Astrocyte (in vitro differentiated cells and primary cell): ENCODE data around the gene NTRK3. TPM values are rescaled to one million over a fixed set of nuclear protein-coding genes. Genes with fewer than 3 reads are reported as not detected.

Experiments used
- DNase-seq: peaks from one replicate; pipeline ENCODE4 v3.0.0-alpha.2; 2010; ENCODE audit warnings: low read depth
- FAIRE-seq: peaks from 2 replicates; lab custom pipeline; 2011; peaks lifted over from hg19 to GRCh38; lab: Jason Lieb, UNC
- H2AFZ ChIP-seq: 2 replicates; pipeline ENCODE4 v1.6.0; 2012; ENCODE audit warnings: low read depth, low read length, inconsistent platforms
- H3K27ac ChIP-seq: 2 replicates; pipeline ENCODE4 v1.5.1; 2011; ENCODE audit warnings: low read depth, low read length, inconsistent platforms
- H3K27me3 ChIP-seq: 2 replicates; pipeline ENCODE4 v1.6.0; 2011; ENCODE audit warnings: low read length, inconsistent platforms; ENCODE audit not compliant: insufficient read depth
- H3K36me3 ChIP-seq: 2 replicates; pipeline ENCODE4 v1.5.1; 2011; ENCODE audit warnings: low read length, inconsistent platforms; ENCODE audit not compliant: insufficient read depth
- H3K4me1 ChIP-seq: 2 replicates; pipeline ENCODE4 v1.5.1; 2011; ENCODE audit warnings: low read length, inconsistent platforms; ENCODE audit not compliant: insufficient read depth
- H3K4me2 ChIP-seq: 2 replicates; pipeline ENCODE4 v1.6.0; 2012; ENCODE audit warnings: low read length, inconsistent platforms
- H3K4me3 ChIP-seq: 2 replicates; pipeline ENCODE4 v1.5.1; 2011; ENCODE audit warnings: low read depth, mild to moderate bottlenecking, low read length, inconsistent platforms; ENCODE audit not compliant: insufficient read depth
- H3K79me2 ChIP-seq: 2 replicates; pipeline ENCODE4 v1.6.0; 2012; ENCODE audit warnings: mild to moderate bottlenecking, low read length, inconsistent platforms; ENCODE audit not compliant: insufficient read depth
- H3K9ac ChIP-seq: 2 replicates; pipeline ENCODE4 v1.6.0; 2012; ENCODE audit warnings: mild to moderate bottlenecking, low read length, inconsistent platforms
- H3K9me3 ChIP-seq: 2 replicates; pipeline ENCODE4 v1.5.1; 2012; ENCODE audit warnings: low read depth, mild to moderate bottlenecking, low read length, inconsistent platforms; ENCODE audit not compliant: insufficient read depth
- H4K20me1 ChIP-seq: 2 replicates; pipeline ENCODE4 v1.6.0; 2012; ENCODE audit warnings: low read length, inconsistent platforms; ENCODE audit not compliant: insufficient read depth
- H3K27ac Mint-ChIP-seq: one replicate; pipeline ENCODE4 v1.8.0; 2021; ENCODE audit warnings: mild to moderate bottlenecking, mixed read lengths; ENCODE audit not compliant: unreplicated experiment
- H3K27me3 Mint-ChIP-seq: one replicate; pipeline ENCODE4 v1.8.0; 2021; ENCODE audit warnings: low read depth, mixed read lengths; ENCODE audit not compliant: unreplicated experiment
- H3K36me3 Mint-ChIP-seq: one replicate; pipeline ENCODE4 v1.8.0; 2021; ENCODE audit warnings: low read depth, mixed read lengths; ENCODE audit not compliant: unreplicated experiment
- H3K4me1 Mint-ChIP-seq: one replicate; pipeline ENCODE4 v1.8.0; 2021; ENCODE audit warnings: low read depth, mixed read lengths; ENCODE audit not compliant: unreplicated experiment
- H3K4me3 Mint-ChIP-seq: one replicate; pipeline ENCODE4 v1.8.0; 2021; ENCODE audit warnings: mild to moderate bottlenecking, moderate library complexity, mixed read lengths; ENCODE audit not compliant: unreplicated experiment
- H3K9me3 Mint-ChIP-seq: one replicate; pipeline ENCODE4 v1.8.0; 2021; ENCODE audit warnings: mild to moderate bottlenecking, mixed read lengths; ENCODE audit not compliant: unreplicated experiment
- EZH2 ChIP-seq: IDR thresholded peaks from 2 replicates; pipeline ENCODE4 v1.6.1; 2012; ENCODE audit warnings: mild to moderate bottlenecking, low read length, inconsistent platforms; ENCODE audit not compliant: insufficient read depth
- total RNA-seq: library from RNA; stranded (reverse); gene quantifications from 2 replicates; pipeline ENCODE4 v1.2.1, GENCODE V29; 2021
- TF ChIP-seq, protein P1 (sequence below): IDR thresholded peaks from 2 replicates; pipeline ENCODE4 v1.5.1; 2011; ENCODE audit warnings: low read depth, mild to moderate bottlenecking, inconsistent platforms, low read length, moderate library complexity; ENCODE audit not compliant: insufficient read depth

The NTRK3 gene
- total RNA-seq, 1 donor from 2014 or later = 12.9 TPM

DNA sequence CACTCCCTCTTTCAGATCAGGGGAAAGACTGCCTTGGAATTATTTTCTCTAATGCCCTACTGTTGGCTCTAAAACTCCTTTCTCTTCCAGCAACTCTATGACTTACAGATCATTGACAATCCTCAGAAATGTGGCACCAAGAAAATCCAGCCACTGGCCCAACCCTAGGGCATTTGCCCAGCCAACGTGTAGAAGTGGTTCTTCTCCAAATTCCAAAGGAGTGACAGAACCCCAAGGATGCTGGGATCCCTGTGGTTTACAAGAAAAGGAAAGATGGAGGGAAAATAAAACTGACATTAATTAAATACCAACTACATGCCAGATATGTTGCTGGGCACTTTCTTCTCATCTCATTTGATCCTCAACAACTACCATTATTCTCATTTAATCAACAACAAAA is 216.0 kb downstream of the NTRK3 start:
- Mint-ChIP-seq H3K9me3 (no peaks in the 10 kb centered on the region), H3K4me1 (no peaks in the 10 kb centered on the region), H3K4me3 (no peak overlapping the region), H3K27ac (no peak overlapping the region), H3K27me3 (peaks cover 32% of the 10 kb centered on the region), H3K36me3 (no peaks in the 10 kb centered on the region)
- no peak overlapping the region for H3K4me2 ChIP-seq
- H3K4me3 ChIP-seq = no peak overlapping the region
- H2AFZ ChIP-seq = no peak overlapping the region
- DNase-seq = no peak
- H4K20me1 ChIP-seq = no peaks in the 10 kb centered on the region
- no peak for FAIRE-seq
- no peaks in the 10 kb centered on the region for H3K79me2 ChIP-seq
- no peak overlapping the region for H3K27ac ChIP-seq
- H3K36me3 ChIP-seq = no peaks in the 10 kb centered on the region
- H3K27me3 ChIP-seq = no peaks in the 10 kb centered on the region
- no peaks in the 10 kb centered on the region for H3K9me3 ChIP-seq
- no peaks in the 10 kb centered on the region for H3K4me1 ChIP-seq
- TF ChIP-seq EZH2 = no peak
- TF ChIP-seq, protein P1, sequence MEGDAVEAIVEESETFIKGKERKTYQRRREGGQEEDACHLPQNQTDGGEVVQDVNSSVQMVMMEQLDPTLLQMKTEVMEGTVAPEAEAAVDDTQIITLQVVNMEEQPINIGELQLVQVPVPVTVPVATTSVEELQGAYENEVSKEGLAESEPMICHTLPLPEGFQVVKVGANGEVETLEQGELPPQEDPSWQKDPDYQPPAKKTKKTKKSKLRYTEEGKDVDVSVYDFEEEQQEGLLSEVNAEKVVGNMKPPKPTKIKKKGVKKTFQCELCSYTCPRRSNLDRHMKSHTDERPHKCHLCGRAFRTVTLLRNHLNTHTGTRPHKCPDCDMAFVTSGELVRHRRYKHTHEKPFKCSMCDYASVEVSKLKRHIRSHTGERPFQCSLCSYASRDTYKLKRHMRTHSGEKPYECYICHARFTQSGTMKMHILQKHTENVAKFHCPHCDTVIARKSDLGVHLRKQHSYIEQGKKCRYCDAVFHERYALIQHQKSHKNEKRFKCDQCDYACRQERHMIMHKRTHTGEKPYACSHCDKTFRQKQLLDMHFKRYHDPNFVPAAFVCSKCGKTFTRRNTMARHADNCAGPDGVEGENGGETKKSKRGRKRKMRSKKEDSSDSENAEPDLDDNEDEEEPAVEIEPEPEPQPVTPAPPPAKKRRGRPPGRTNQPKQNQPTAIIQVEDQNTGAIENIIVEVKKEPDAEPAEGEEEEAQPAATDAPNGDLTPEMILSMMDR = no peak
- no peak overlapping the region for H3K9ac ChIP-seq

DNA sequence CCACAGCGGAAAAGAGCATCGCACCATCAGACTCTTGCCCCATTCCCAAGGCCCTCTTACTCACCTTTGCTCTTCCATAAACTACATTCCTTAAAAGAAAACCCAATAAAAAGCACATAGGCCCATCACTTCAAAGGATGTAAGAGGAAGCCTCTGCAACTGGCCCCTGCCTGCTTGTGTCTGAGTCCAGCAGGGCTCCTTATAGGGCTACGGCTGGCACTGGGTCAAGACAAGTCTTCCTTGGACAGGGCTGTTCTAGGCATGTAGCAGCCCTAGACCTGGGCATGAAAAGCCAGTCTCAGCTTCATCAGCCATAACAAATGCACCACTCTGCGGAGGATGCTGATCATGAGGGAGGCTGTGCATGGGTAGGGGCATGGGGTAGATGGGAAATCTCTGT is 218.3 kb downstream of the NTRK3 start:
- no peak for FAIRE-seq

DNA sequence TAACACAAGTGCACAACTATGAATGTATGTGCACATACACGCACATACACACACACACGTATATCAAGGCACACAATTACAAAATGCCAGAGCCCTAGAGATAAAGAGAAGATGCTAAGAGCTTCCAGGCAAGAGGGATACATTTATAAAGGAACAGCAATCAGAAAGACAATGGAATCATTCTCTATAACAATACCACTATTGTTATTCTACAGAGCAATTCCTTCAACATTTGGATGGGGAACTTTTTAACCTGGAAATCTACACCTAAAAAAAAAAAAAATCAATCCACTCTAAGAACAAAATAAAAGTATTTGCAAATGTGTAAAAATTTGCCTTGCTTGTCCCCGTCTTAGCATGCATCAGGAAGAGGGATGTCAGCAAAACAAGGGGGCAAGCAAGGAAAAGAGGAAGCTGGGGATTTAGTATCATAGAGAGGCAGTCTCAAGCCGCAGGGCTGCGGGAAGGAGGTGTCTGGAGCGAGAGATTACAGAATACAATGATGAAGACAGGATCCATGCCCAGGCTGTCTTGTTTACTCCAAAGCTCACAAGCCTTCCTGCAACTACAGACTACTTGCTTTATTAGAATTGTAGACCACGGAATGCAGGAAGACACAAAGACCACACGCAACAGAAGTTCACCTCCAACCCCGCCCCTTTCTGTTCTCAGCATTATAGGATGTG is 220.2 kb downstream of the NTRK3 start:
- no peaks in the 10 kb centered on the region for H3K36me3 ChIP-seq
- no peak overlapping the region for H3K9ac ChIP-seq
- H3K4me3 Mint-ChIP-seq = no peak overlapping the region
- TF ChIP-seq, protein P1 = no peak
- TF ChIP-seq EZH2 = no peak
- H3K36me3 Mint-ChIP-seq = peaks cover 4% of the 10 kb centered on the region
- no peaks in the 10 kb centered on the region for H3K79me2 ChIP-seq
- H3K27me3 Mint-ChIP-seq = peaks cover 35% of the 10 kb centered on the region
- no peak overlapping the region for H3K27ac Mint-ChIP-seq
- no peak overlapping the region for H3K4me3 ChIP-seq
- H3K4me2 ChIP-seq = no peak overlapping the region
- FAIRE-seq (no peak), DNase-seq (no peak)
- no peak overlapping the region for H2AFZ ChIP-seq
- no peaks in the 10 kb centered on the region for H3K4me1 ChIP-seq
- no peak overlapping the region for H3K27ac ChIP-seq
- H3K4me1 Mint-ChIP-seq = no peaks in the 10 kb centered on the region
- H3K27me3 ChIP-seq = no peaks in the 10 kb centered on the region
- no peaks in the 10 kb centered on the region for H3K9me3 Mint-ChIP-seq
- H4K20me1 ChIP-seq = no peaks in the 10 kb centered on the region
- no peaks in the 10 kb centered on the region for H3K9me3 ChIP-seq

More for the DNA sequence above, 218.3 kb downstream of the NTRK3 start:
- H2AFZ ChIP-seq = no peak overlapping the region
- H3K4me1 ChIP-seq = no peaks in the 10 kb centered on the region
- no peaks in the 10 kb centered on the region for H3K9me3 ChIP-seq
- Mint-ChIP-seq H3K27ac (no peak overlapping the region), H3K4me1 (no peaks in the 10 kb centered on the region), H3K36me3 (no peaks in the 10 kb centered on the region), H3K27me3 (peaks cover 38% of the 10 kb centered on the region), H3K4me3 (no peak overlapping the region), H3K9me3 (no peaks in the 10 kb centered on the region)
- no peak overlapping the region for H3K4me3 ChIP-seq
- no peak for DNase-seq
- no peaks in the 10 kb centered on the region for H4K20me1 ChIP-seq
- TF ChIP-seq, protein P1 = no peak
- TF ChIP-seq EZH2 = no peak
- H3K27ac ChIP-seq = no peak overlapping the region
- H3K36me3 ChIP-seq = no peaks in the 10 kb centered on the region
- H3K9ac ChIP-seq = no peak overlapping the region
- no peaks in the 10 kb centered on the region for H3K27me3 ChIP-seq
- no peaks in the 10 kb centered on the region for H3K79me2 ChIP-seq
- H3K4me2 ChIP-seq = no peak overlapping the region
